Esophagus muscularis mucosa (tissue), 3 donors: ENCODE measurements around the gene NUDCD2.

ENCODE experiments used
- POLR2A ChIP-seq: fragments of 450-650 bp; IDR thresholded peaks from one replicate; pipeline ENCODE4 v1.6.1; 2017; ENCODE audit warnings: antibody characterized with exemption, moderate library complexity, mild to moderate bottlenecking, low read depth
- TF ChIP-seq, protein P1 (sequence below), 3 experiments: fragments of 200-600 bp in 2 of 3; fragments of 450-650 bp in 1 of 3; sonication (generic) in 2 of 3; IDR thresholded peaks; one replicate each; pipeline ENCODE4 v1.5.1; 2017 to 2019; ENCODE audit warnings: antibody characterized with exemption in 3 of 3, mild to moderate bottlenecking in 2 of 3, moderate library complexity in 1 of 3

DNA sequence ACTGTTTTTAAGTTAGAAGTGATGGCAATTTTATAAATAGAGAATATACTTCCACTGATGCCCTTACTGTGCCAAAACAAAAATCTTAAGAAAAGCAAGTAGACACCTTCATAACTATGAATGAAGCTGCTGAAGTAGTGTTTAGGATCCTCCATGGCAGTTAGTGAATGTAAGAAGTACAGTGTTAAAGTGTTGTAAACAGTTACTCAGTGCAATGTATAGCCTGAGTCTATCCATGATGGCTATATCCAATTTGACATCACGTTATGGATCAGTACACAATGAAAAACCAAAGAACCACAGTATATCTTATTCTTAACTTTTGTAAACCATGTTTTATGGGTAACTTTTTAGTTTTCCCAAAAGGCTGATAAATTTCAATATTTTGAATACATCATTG is 15.4 kb downstream of the NUDCD2 start:
- TF ChIP-seq, protein P1, sequence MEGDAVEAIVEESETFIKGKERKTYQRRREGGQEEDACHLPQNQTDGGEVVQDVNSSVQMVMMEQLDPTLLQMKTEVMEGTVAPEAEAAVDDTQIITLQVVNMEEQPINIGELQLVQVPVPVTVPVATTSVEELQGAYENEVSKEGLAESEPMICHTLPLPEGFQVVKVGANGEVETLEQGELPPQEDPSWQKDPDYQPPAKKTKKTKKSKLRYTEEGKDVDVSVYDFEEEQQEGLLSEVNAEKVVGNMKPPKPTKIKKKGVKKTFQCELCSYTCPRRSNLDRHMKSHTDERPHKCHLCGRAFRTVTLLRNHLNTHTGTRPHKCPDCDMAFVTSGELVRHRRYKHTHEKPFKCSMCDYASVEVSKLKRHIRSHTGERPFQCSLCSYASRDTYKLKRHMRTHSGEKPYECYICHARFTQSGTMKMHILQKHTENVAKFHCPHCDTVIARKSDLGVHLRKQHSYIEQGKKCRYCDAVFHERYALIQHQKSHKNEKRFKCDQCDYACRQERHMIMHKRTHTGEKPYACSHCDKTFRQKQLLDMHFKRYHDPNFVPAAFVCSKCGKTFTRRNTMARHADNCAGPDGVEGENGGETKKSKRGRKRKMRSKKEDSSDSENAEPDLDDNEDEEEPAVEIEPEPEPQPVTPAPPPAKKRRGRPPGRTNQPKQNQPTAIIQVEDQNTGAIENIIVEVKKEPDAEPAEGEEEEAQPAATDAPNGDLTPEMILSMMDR (IDR thresholded peaks at IDR 0.05), result no peak
- no peak for TF ChIP-seq POLR2A
